K562 (cell line): ENCODE measurements around the gene TOMM40L. TPM values are rescaled to one million over a fixed set of nuclear protein-coding genes. Genes with fewer than 3 reads are reported as not detected.

Experiments
- ATAC-seq: fragments of 200-7000 bp; cut with Tn5 transposase; 3 replicates; pipeline ENCODE4 v1.9.1; 2020; ENCODE audit warnings: moderate library complexity
- BruUV-seq: library from RNA; stranded (reverse); fragments of 400-500 nt; replicated peaks from 2 replicates; lab custom pipeline; 2021; lab: Mats Ljungman, UMichigan
- CTCF ChIA-PET: fragments of 300-600 bp; formaldehyde crosslinking; extraction: SDS; loops from one replicate; lab custom pipeline; 2021; ENCODE audit warnings: low intra/inter-chr PET ratio; lab: Yijun Ruan, JAX
- POLR2A ChIA-PET: fragments of 300-600, 350-650 bp; sonication (Branson Sonifier 250); formaldehyde crosslinking; extraction: SDS; loops from one replicate; lab custom pipeline; 2021; ENCODE audit warnings: antibody characterized with exemption, inconsistent platforms; lab: Yijun Ruan, JAX
- DNase-seq, 4 experiments: peaks; one replicate each; pipeline versions ENCODE4 v3.0.0 to v3.0.0-alpha.2; 2011 to 2018; ENCODE audit warnings: low spot score in 3 of 4, mixed read lengths in 3 of 4; ENCODE audit errors: extremely low read depth in 1 of 4
- FAIRE-seq: peaks from 2 replicates; lab custom pipeline; 2011; peaks lifted over from hg19 to GRCh38; lab: Jason Lieb, UNC
- H2AFZ ChIP-seq: 2 replicates; pipeline ENCODE4 v1.6.0; 2011; ENCODE audit warnings: low read depth, low read length, control low read depth, inconsistent platforms
- H3K27ac ChIP-seq: fragments of 200-600 bp; 3 replicates; pipeline ENCODE4 v1.8.0; 2011; ENCODE audit warnings: low read depth, mild to moderate bottlenecking, control low read depth, inconsistent platforms, low read length, moderate library complexity, mixed read lengths; ENCODE audit errors: extremely low read depth
- H3K27me3 ChIP-seq, 2 experiments: fragments of 300-600 bp in 1 of 2; 2 replicates in 1 of 2; 3 replicates in 1 of 2; pipeline versions ENCODE4 v1.6.0 to v1.8.0; 2011; ENCODE audit warnings: inconsistent platforms in 2 of 2, low read length in 2 of 2, mild to moderate bottlenecking in 1 of 2, mixed read lengths in 1 of 2, moderate library complexity in 1 of 2; ENCODE audit not compliant: control insufficient read depth in 2 of 2, insufficient read depth in 2 of 2
- H3K36me3 ChIP-seq: fragments of 300-600 bp; 3 replicates; pipeline ENCODE4 v1.8.0; 2011; ENCODE audit warnings: mild to moderate bottlenecking, low read length, inconsistent platforms; ENCODE audit not compliant: control insufficient read depth, insufficient read depth
- H3K4me1 ChIP-seq, 2 experiments: fragments of 200-600 bp in 1 of 2; replicated peaks in 1 of 2; 2 replicates in 1 of 2; 3 replicates in 1 of 2; pipeline versions ENCODE4 v1.5.1 to v1.8.0; 2011; ENCODE audit warnings: inconsistent platforms in 2 of 2, low read length in 2 of 2, mild to moderate bottlenecking in 1 of 2, mixed read lengths in 1 of 2, moderate library complexity in 1 of 2; ENCODE audit not compliant: control insufficient read depth in 2 of 2, insufficient read depth in 2 of 2
- H3K4me2 ChIP-seq: 2 replicates; pipeline ENCODE4 v1.6.1; 2011; ENCODE audit warnings: low read length, control low read depth, inconsistent platforms, mixed read lengths; ENCODE audit not compliant: insufficient read depth
- H3K4me3 ChIP-seq: fragments of 200-600 bp; sonication (generic), shearing (Covaris generic); 2 replicates; pipeline ENCODE4 v1.5.1; 2016; ENCODE audit warnings: control low read depth, inconsistent platforms
- H3K79me2 ChIP-seq: fragments of 200-600 bp; 3 replicates; pipeline ENCODE4 v1.8.0; 2011; ENCODE audit warnings: low read length, inconsistent platforms; ENCODE audit not compliant: control insufficient read depth, insufficient read depth
- H3K9ac ChIP-seq, 2 experiments: 2 replicates each; pipeline versions ENCODE4 v1.6.0 to v1.6.1; 2011; ENCODE audit warnings: low read depth in 2 of 2, low read length in 2 of 2, control low read depth in 1 of 2, inconsistent platforms in 1 of 2, mild to moderate bottlenecking in 1 of 2, mixed read lengths in 1 of 2; ENCODE audit not compliant: insufficient read depth in 1 of 2
- H3K9me1 ChIP-seq: one replicate; pipeline ENCODE4 v1.6.0; 2011; ENCODE audit warnings: inconsistent platforms, mild to moderate bottlenecking, low read length, moderate library complexity; ENCODE audit not compliant: control insufficient read depth, insufficient read depth
- H3K9me3 ChIP-seq: replicated peaks from 2 replicates; pipeline ENCODE4 v1.5.1; 2011; ENCODE audit warnings: low read depth, low read length, inconsistent platforms; ENCODE audit not compliant: control insufficient read depth, insufficient read depth
- H4K20me1 ChIP-seq: replicated peaks from 2 replicates; pipeline ENCODE4 v1.6.1; 2011; ENCODE audit warnings: low read length, inconsistent platforms, mixed read lengths; ENCODE audit not compliant: control insufficient read depth, insufficient read depth
- ZKSCAN8 ChIP-seq: fragments of 200-800 bp; sonication (Bioruptor generic); IDR thresholded peaks from 2 replicates; pipeline ENCODE4 v1.6.1; 2016; ENCODE audit warnings: missing genetic modification characterization, missing compliant biosample characterization
- WGBS: fragments of 100-300 bp; shearing (Covaris generic); methylation state at CpG from one replicate; pipeline ENCODE4 v1.1.6; 2016; ENCODE audit warnings: low coverage, mixed read lengths; ENCODE audit not compliant: insufficient coverage; ENCODE audit errors: missing lambda C conversion rate; 5-methylcytosine and 5-hydroxymethylcytosine counted together
- in situ Hi-C: fragments of 300-500 bp; cut with MboI; formaldehyde crosslinking; loops from 4 replicates; pipeline ENCODE4 v1.15.0; 2018; ENCODE audit warnings: inconsistent platforms, mixed read lengths
- intact Hi-C: fragments of 100-400 bp; cut with micrococcal nuclease; formaldehyde crosslinking; loops from 2 replicates; pipeline ENCODE4 v1.14.2; 2022
- polyA plus RNA-seq, 8 experiments: library from polyadenylated mRNA; depleted of rRNA in 4 of 8; stranded (reverse) in 5 of 8; unstranded in 3 of 8; fragments of >200 nt; fragmentation: Nextera tagmentation in 2 of 8; fragmentation: Illumina TruSeq in 1 of 8; extraction: Ambion mirVana in 2 of 8; extraction: Trizol in 1 of 8; gene quantifications; 2 replicates each; pipeline versions ENCODE4 v1.2.1 to v1.2.3, GENCODE V29; 2011 to 2014; ENCODE audit warnings: inconsistent platforms in 1 of 8, missing spikeins in 1 of 8
- total RNA-seq, 7 experiments: library from RNA; depleted of rRNA in 6 of 7; stranded (reverse); fragments of >200 nt in 6 of 7; fragmentation: Illumina TruSeq in 2 of 7; extraction: Trizol in 2 of 7; gene quantifications; 2 replicates each; pipeline versions ENCODE4 v1.2.1 to v1.2.3, GENCODE V29; 2011 to 2021; ENCODE audit warnings: low replicate concordance in 1 of 7
- TF ChIP-seq, protein P1 (sequence below): fragments of 250-450 bp; sonication (Bioruptor Pico); IDR thresholded peaks from 2 replicates; pipeline ENCODE4 v1.4.0; 2020
- TF ChIP-seq, protein P2 (sequence below), 2 experiments: fragments of 450-650 bp in 1 of 2; sonication (generic) in 1 of 2; formaldehyde crosslinking in 1 of 2; IDR thresholded peaks; 2 replicates each; pipeline versions ENCODE4 v1.7.1 to v1.9.0; 2016 to 2022; ENCODE audit warnings: inconsistent platforms in 1 of 2, mild to moderate bottlenecking in 1 of 2, missing genetic modification reagents in 1 of 2
- TF ChIP-seq, protein P3 (sequence below): fragments of 250-450 bp; sonication (Bioruptor Pico); IDR thresholded peaks from 2 replicates; pipeline ENCODE4 v1.8.0; 2021; ENCODE audit warnings: mild to moderate bottlenecking, moderate library complexity

TOMM40L gene
- total and polyA plus RNA-seq, 9 of the 15 experiments (the other 6 are each of a cell fraction or from before 2014, with no cell fraction given), result 9.6 to 33.6 (median 25.2) TPM

DNA sequence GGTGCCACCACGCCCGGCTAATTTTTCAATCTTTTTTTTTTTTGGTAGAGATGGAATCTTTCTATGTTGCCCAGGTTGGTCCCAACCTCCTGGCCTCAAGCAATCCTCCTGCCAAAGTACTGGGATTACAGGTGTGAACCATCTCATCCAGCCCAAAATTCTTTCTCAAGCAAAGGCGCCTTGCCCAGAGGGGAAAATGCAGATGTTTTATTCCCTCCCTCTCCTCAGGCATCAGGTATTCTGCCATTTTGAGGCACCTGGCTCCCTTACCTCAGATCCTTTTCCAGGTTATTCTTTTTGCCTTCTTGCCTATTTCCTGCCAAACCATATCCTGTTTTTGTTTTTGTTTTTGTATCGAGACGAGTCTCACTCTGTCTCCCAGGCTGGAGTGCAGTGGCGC lies 37.5 kb upstream of the TOMM40L start:
- Histone ChIP-seq H3K36me3 (no peaks in the 10 kb centered on the region), H3K4me1 (peaks cover 22 to 33% of the 10 kb centered on the region in 2 experiments), H3K27me3 (no peaks in the 10 kb centered on the region), H4K20me1 (no peaks in the 10 kb centered on the region), H3K27ac (no peak overlapping the region), H2AFZ (no peak overlapping the region), H3K4me3 (no peak overlapping the region), H3K9me1 (no peaks in the 10 kb centered on the region), H3K79me2 (no peaks in the 10 kb centered on the region), H3K4me2 (no peak overlapping the region), H3K9ac (no peak overlapping the region), H3K9me3 (no peaks in the 10 kb centered on the region)
- ATAC-seq, result no peak
- ChIA-PET CTCF (no interaction called here), POLR2A (interaction anchor here (0.6 to 1.0 kb wide), 3 partner anchors 11 to 16 kb away, joined by 3 to 4 read pairs (median 4); partner anchors contain the start of gene B4GALT3)
- WGBS, result 80% methylated on average over 6 of the region's 6 CpGs
- DNase-seq, result no peak
- no TSS peak for BruUV-seq
- in situ Hi-C loops (no loop called here), intact Hi-C loops (no loop called here)
- FAIRE-seq, result no peak
- TF ChIP-seq ZKSCAN8 (CRISPR knock-in tag), result no peak
- TF ChIP-seq, protein P1, sequence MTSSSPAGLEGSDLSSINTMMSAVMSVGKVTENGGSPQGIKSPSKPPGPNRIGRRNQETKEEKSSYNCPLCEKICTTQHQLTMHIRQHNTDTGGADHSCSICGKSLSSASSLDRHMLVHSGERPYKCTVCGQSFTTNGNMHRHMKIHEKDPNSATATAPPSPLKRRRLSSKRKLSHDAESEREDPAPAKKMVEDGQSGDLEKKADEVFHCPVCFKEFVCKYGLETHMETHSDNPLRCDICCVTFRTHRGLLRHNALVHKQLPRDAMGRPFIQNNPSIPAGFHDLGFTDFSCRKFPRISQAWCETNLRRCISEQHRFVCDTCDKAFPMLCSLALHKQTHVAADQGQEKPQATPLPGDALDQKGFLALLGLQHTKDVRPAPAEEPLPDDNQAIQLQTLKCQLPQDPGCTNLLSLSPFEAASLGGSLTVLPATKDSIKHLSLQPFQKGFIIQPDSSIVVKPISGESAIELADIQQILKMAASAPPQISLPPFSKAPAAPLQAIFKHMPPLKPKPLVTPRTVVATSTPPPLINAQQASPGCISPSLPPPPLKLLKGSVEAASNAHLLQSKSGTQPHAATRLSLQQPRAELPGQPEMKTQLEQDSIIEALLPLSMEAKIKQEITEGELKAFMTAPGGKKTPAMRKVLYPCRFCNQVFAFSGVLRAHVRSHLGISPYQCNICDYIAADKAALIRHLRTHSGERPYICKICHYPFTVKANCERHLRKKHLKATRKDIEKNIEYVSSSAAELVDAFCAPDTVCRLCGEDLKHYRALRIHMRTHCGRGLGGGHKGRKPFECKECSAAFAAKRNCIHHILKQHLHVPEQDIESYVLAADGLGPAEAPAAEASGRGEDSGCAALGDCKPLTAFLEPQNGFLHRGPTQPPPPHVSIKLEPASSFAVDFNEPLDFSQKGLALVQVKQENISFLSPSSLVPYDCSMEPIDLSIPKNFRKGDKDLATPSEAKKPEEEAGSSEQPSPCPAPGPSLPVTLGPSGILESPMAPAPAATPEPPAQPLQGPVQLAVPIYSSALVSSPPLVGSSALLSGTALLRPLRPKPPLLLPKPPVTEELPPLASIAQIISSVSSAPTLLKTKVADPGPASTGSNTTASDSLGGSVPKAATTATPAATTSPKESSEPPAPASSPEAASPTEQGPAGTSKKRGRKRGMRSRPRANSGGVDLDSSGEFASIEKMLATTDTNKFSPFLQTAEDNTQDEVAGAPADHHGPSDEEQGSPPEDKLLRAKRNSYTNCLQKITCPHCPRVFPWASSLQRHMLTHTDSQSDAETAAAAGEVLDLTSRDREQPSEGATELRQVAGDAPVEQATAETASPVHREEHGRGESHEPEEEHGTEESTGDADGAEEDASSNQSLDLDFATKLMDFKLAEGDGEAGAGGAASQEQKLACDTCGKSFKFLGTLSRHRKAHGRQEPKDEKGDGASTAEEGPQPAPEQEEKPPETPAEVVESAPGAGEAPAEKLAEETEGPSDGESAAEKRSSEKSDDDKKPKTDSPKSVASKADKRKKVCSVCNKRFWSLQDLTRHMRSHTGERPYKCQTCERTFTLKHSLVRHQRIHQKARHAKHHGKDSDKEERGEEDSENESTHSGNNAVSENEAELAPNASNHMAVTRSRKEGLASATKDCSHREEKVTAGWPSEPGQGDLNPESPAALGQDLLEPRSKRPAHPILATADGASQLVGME (CRISPR knock-in tag), result no peak
- TF ChIP-seq, protein P2, sequence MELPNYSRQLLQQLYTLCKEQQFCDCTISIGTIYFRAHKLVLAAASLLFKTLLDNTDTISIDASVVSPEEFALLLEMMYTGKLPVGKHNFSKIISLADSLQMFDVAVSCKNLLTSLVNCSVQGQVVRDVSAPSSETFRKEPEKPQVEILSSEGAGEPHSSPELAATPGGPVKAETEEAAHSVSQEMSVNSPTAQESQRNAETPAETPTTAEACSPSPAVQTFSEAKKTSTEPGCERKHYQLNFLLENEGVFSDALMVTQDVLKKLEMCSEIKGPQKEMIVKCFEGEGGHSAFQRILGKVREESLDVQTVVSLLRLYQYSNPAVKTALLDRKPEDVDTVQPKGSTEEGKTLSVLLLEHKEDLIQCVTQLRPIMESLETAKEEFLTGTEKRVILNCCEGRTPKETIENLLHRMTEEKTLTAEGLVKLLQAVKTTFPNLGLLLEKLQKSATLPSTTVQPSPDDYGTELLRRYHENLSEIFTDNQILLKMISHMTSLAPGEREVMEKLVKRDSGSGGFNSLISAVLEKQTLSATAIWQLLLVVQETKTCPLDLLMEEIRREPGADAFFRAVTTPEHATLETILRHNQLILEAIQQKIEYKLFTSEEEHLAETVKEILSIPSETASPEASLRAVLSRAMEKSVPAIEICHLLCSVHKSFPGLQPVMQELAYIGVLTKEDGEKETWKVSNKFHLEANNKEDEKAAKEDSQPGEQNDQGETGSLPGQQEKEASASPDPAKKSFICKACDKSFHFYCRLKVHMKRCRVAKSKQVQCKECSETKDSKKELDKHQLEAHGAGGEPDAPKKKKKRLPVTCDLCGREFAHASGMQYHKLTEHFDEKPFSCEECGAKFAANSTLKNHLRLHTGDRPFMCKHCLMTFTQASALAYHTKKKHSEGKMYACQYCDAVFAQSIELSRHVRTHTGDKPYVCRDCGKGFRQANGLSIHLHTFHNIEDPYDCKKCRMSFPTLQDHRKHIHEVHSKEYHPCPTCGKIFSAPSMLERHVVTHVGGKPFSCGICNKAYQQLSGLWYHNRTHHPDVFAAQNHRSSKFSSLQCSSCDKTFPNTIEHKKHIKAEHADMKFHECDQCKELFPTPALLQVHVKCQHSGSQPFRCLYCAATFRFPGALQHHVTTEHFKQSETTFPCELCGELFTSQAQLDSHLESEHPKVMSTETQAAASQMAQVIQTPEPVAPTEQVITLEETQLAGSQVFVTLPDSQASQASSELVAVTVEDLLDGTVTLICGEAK (IDR thresholded peaks at IDR 0.05), result no peak
- TF ChIP-seq, protein P2 (CRISPR knock-in tag; IDR thresholded peaks at IDR 0.05), result no peak
- TF ChIP-seq, protein P3, sequence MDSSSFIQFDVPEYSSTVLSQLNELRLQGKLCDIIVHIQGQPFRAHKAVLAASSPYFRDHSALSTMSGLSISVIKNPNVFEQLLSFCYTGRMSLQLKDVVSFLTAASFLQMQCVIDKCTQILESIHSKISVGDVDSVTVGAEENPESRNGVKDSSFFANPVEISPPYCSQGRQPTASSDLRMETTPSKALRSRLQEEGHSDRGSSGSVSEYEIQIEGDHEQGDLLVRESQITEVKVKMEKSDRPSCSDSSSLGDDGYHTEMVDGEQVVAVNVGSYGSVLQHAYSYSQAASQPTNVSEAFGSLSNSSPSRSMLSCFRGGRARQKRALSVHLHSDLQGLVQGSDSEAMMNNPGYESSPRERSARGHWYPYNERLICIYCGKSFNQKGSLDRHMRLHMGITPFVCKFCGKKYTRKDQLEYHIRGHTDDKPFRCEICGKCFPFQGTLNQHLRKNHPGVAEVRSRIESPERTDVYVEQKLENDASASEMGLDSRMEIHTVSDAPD (CRISPR knock-in tag), result no peak
